ENCODE results near the gene BCL2A1.

GRCh38 chr15:80010131-80010673 is 39.2 kb upstream of the BCL2A1 start:
- TF ChIP-seq CTCF (conservative IDR thresholded peaks at IDR 0.05): no peak
- TF ChIP-seq ZFX (IDR thresholded peaks at IDR 0.05): no peak

Data from C4-2B (cell line).